ENCODE results near the gene MDP1. TPM values are rescaled to one million over a fixed set of nuclear protein-coding genes. Genes with fewer than 3 reads are reported as not detected.

MDP1 gene
- total RNA-seq, 4 donors from 2014 or later: 11.1 to 17.5 (median 14.4) TPM

DNA sequence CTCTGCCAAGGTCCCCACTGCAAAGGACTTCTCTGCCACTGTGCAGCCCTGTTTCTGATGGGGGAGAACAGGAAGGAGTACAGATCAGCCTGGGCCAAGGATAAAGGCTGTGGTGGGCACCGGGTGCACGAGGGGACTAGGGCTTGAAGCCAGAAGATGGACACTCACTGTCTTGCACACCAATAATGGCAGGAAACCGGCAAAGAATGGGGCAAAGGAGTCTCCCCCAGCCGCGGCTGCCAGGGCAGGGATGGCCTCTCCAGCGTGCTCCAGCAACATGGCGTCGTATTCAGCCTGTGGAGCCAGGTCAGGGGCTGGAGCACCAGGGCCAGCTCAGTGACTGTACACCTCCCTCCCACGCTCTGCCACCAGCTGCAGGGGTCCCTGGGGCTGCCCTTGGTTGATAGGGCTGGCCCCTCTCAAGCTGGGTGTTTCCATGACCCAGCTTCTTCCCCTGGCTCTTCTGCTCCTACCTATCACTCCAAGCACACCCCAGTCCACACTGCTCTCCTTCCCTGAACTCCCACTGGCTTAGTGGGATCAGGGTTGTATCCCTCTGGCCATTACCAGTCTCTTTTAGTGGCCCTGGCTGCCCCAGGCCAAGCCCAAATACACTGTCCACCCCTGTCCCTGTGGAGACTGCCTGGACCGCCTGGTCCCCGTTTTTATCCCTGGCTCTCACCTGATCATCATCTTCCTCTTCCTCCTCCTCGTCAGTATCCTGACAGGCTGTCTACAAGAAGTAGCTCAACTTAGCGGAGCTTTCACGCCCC, 33.6 kb downstream of the MDP1 start:
- intact Hi-C loops (cut with DNase I): no loop called here
- H3K36me3 ChIP-seq: peaks cover 67 to 98% (median 95%) of the 10 kb centered on the region in 4 donors
- 86% methylated on average over 14 of the region's 14 CpGs for WGBS

DNA sequence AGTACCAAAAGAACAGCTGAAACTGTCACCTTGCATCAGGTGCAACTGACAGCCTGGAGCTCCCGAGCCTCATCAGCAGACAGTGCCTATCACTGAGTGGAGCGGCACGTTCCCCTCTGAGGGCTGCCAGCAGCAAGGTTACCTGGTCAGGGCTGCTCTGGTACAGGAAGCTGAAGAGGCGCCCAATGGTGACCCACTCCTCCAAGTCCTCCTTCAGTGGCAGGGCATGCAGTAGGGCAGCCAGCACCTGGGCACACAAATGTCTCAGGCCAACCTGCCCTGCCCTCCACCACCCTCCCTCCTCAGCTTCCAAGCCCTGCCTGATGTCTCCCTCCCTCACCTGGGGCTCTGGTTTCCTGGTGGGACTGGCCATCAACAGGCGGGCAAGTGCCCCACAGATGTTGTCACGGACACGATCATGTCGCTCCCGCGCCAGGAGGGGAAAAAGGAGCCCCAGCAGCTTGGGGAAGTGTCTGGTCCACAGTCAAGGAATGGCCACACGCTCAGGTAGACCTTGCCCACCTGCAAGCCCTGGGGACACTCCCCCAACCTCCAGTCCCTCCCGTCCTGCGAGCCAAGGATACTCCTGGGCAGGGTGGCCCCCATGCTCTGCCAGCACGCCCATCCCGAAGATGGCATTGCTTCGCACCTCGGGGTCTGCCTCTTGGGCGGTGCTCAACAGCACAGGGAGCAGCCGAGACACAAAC, 34.3 kb downstream of the MDP1 start:
- TF ChIP-seq, protein P1, sequence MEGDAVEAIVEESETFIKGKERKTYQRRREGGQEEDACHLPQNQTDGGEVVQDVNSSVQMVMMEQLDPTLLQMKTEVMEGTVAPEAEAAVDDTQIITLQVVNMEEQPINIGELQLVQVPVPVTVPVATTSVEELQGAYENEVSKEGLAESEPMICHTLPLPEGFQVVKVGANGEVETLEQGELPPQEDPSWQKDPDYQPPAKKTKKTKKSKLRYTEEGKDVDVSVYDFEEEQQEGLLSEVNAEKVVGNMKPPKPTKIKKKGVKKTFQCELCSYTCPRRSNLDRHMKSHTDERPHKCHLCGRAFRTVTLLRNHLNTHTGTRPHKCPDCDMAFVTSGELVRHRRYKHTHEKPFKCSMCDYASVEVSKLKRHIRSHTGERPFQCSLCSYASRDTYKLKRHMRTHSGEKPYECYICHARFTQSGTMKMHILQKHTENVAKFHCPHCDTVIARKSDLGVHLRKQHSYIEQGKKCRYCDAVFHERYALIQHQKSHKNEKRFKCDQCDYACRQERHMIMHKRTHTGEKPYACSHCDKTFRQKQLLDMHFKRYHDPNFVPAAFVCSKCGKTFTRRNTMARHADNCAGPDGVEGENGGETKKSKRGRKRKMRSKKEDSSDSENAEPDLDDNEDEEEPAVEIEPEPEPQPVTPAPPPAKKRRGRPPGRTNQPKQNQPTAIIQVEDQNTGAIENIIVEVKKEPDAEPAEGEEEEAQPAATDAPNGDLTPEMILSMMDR (IDR thresholded peaks at IDR 0.05): no peak
- TF ChIP-seq EP300 (IDR thresholded peaks at IDR 0.05): no peak
- no peak for TF ChIP-seq POLR2AphosphoS5 (IDR thresholded peaks at IDR 0.05)
- TF ChIP-seq POLR2A (IDR thresholded peaks at IDR 0.05; ENCODE audit: low read depth): no peak
- Histone ChIP-seq H3K27ac (replicated peaks in 1 of 4) (peak overlapping the region in 1 of 4 donors; percentile 81), H3K9me3 (no peaks in the 10 kb centered on the region), H3K4me1 (peaks cover 11 to 17% (median 16%) of the 10 kb centered on the region in 4 donors), H3K4me3 (no peak overlapping the region), H3K27me3 (no peaks in the 10 kb centered on the region), H3K36me3 (peaks cover 62 to 100% (median 98%) of the 10 kb centered on the region in 4 donors)
- WGBS: 87% methylated on average over 8 of the region's 19 CpGs
- intact Hi-C loops (cut with DNase I): no loop called here
- no peak for DNase-seq (ENCODE audit: extremely low spot score)

More for the DNA sequence above, 33.6 kb downstream of the MDP1 start:
- Histone ChIP-seq H3K4me1 (peaks cover 13 to 21% (median 21%) of the 10 kb centered on the region in 4 donors), H3K4me3 (no peak overlapping the region), H3K27ac (replicated peaks in 1 of 4) (no peak overlapping the region), H3K9me3 (no peaks in the 10 kb centered on the region), H3K27me3 (no peaks in the 10 kb centered on the region)
- DNase-seq (ENCODE audit: extremely low spot score): no peak
- TF ChIP-seq, protein P1 (IDR thresholded peaks at IDR 0.05): no peak
- TF ChIP-seq POLR2AphosphoS5 (IDR thresholded peaks at IDR 0.05) (no peak), POLR2A (IDR thresholded peaks at IDR 0.05; ENCODE audit: low read depth) (no peak)

DNA sequence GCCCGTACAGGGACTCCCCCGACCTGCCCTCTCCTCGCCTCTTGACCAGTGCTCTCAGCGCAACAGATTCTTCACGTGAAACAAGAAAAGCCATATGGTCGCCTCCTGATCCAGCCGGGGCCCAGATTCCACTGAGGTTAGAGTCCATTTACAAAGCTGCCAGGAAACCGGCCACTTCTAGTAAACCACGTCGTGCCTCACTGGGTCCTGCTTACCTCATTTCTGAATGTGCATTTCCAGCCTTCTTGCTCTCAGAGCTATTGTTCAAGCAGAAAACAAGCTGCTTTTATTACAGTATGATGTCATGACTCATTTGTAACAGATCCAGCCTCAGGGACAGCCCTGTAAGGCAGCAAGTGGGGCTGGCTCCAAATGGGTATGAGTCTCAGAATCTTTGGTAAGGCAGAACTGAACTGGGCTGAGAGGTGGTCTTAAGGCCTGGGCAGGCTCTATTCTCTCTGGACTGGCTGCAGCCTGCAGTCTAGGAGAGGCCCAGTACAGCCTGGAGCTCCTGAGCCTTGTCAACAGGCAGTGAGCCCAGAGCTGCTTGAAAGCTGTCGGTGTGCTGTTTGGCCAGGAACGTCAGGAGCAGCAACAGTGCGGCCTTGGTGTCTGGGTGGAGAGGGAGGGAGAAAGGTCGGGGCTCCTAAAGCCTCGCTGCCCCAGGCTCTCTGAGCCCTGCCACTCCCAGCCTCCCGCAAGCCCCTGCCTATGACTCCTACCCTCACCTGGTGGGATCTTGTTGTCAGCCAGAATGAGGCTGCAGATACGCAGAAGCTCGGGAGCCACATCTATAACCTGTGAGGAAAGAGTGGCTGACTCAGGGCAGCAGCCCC, 35.7 kb downstream of the MDP1 start:
- intact Hi-C loops (cut with DNase I): no loop called here
- WGBS: 72% methylated on average over 18 of the region's 18 CpGs
- H3K36me3 ChIP-seq: peaks cover 48 to 93% (median 90%) of the 10 kb centered on the region in 4 donors
- peaks cover 11 to 17% (median 16%) of the 10 kb centered on the region in 4 donors for H3K4me1 ChIP-seq
- peak overlapping the region; percentile 72 to 81 (median 76) for H3K27ac ChIP-seq (replicated peaks in 1 of 4)
- H3K9me3 ChIP-seq: no peaks in the 10 kb centered on the region
- H3K27me3 ChIP-seq: no peaks in the 10 kb centered on the region
- H3K4me3 ChIP-seq: no peak overlapping the region
- no peak for DNase-seq (ENCODE audit: extremely low spot score)
- TF ChIP-seq POLR2AphosphoS5 (IDR thresholded peaks at IDR 0.05): peak; percentile 7 to 38
- TF ChIP-seq, protein P1 (IDR thresholded peaks at IDR 0.05): no peak
- no peak for TF ChIP-seq EP300 (IDR thresholded peaks at IDR 0.05)
- no peak for TF ChIP-seq POLR2A (IDR thresholded peaks at IDR 0.05; ENCODE audit: low read depth)

DNA sequence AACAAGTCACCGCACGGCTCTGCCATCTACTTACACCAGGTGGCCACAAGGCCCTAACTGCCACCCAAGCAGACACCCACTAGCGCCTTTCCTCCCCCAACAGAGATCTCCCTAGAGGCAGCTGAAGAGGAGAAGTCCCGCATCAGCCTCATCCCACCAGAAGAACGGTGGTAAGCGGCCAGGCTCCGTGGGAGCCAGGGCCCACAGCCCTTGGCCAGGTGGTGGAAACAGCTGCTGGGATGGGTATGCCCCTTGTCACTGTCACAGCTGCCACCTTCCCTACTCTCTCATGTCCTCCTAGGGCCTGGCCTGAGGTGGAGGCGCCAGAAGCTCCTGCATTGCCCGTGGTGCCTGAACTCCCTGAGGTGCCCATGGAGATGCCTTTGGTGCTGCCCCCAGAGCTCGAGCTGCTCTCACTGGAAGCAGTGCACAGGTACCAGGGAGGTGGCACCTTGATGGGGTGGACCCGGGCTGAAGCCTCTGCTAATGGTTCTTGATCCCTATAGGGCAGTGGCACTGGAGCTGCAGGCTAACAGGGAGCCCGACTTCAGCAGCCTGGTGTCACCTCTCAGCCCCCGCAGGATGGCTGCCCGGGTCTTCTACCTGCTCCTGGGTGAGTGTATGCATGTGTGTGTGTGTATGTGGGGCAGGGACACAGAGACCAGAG, 36.4 kb downstream of the MDP1 start:
- Histone ChIP-seq H3K36me3 (peaks cover 42 to 89% (median 82%) of the 10 kb centered on the region in 4 donors), H3K9me3 (no peaks in the 10 kb centered on the region), H3K4me1 (peaks cover 11 to 17% (median 16%) of the 10 kb centered on the region in 4 donors), H3K27me3 (no peaks in the 10 kb centered on the region), H3K4me3 (no peak overlapping the region), H3K27ac (replicated peaks in 1 of 4) (peak overlapping the region; percentile 72 to 81 (median 76))
- WGBS: 89% methylated on average over 9 of the region's 14 CpGs
- TF ChIP-seq, protein P1 (IDR thresholded peaks at IDR 0.05): no peak
- TF ChIP-seq EP300 (IDR thresholded peaks at IDR 0.05) (no peak), POLR2A (IDR thresholded peaks at IDR 0.05; ENCODE audit: low read depth) (no peak), POLR2AphosphoS5 (IDR thresholded peaks at IDR 0.05) (no peak)
- intact Hi-C loops (cut with DNase I): no loop called here
- DNase-seq (ENCODE audit: extremely low spot score): no peak
